Measurements from ENCODE around the gene LIPK. TPM values are rescaled to one million over a fixed set of nuclear protein-coding genes. Genes with fewer than 3 reads are reported as not detected.

LIPK gene
- total RNA-seq, 4 donors from 2014 or later, result not detected

GRCh38 chr10:88721392-88721791, 15.3 kb downstream of the LIPK start:
- TF ChIP-seq, protein P1, sequence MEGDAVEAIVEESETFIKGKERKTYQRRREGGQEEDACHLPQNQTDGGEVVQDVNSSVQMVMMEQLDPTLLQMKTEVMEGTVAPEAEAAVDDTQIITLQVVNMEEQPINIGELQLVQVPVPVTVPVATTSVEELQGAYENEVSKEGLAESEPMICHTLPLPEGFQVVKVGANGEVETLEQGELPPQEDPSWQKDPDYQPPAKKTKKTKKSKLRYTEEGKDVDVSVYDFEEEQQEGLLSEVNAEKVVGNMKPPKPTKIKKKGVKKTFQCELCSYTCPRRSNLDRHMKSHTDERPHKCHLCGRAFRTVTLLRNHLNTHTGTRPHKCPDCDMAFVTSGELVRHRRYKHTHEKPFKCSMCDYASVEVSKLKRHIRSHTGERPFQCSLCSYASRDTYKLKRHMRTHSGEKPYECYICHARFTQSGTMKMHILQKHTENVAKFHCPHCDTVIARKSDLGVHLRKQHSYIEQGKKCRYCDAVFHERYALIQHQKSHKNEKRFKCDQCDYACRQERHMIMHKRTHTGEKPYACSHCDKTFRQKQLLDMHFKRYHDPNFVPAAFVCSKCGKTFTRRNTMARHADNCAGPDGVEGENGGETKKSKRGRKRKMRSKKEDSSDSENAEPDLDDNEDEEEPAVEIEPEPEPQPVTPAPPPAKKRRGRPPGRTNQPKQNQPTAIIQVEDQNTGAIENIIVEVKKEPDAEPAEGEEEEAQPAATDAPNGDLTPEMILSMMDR (IDR thresholded peaks at IDR 0.05), result no peak
- TF ChIP-seq POLR2A (IDR thresholded peaks at IDR 0.05), result no peak
- no peaks in the 10 kb centered on the region for H3K27me3 ChIP-seq
- H3K36me3 ChIP-seq, result no peaks in the 10 kb centered on the region
- intact Hi-C loops (cut with DNase I; ENCODE audit: low total_unique reads), result no loop called here
- H3K9me3 ChIP-seq, result no peaks in the 10 kb centered on the region
- no peak overlapping the region for H3K27ac ChIP-seq
- no peaks in the 10 kb centered on the region for H3K4me1 ChIP-seq
- no peak overlapping the region for H3K4me3 ChIP-seq
- no peak for DNase-seq

DNA sequence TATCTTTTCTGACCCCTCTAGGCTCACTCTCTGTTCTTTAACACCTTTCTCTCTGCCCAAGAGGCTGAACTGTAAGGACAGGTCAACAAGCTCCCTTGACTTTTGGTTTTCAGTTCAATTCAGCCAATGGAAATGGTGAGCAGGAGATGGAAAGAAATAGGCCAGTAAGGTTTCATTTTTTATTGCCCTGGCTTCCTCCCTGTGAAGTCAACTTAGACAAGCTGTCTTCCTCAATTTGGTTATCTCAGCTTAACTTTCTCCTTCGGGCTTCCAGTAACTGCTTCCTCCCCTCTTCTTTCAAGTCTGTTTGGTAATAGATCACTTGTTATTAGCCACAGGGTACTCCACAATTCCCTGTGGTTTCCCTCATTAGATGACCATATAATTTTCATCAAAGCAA, 19.7 kb downstream of the LIPK start:
- H3K9me3 ChIP-seq, result no peaks in the 10 kb centered on the region
- H3K4me3 ChIP-seq, result no peak overlapping the region
- DNase-seq, result no peak
- H3K36me3 ChIP-seq, result no peaks in the 10 kb centered on the region
- intact Hi-C loops (cut with DNase I; ENCODE audit: low total_unique reads), result no loop called here
- H3K27me3 ChIP-seq, result no peaks in the 10 kb centered on the region
- TF ChIP-seq, protein P1 (IDR thresholded peaks at IDR 0.05), result no peak
- TF ChIP-seq POLR2A (IDR thresholded peaks at IDR 0.05), result no peak
- H3K4me1 ChIP-seq, result no peaks in the 10 kb centered on the region
- H3K27ac ChIP-seq, result no peak overlapping the region

DNA sequence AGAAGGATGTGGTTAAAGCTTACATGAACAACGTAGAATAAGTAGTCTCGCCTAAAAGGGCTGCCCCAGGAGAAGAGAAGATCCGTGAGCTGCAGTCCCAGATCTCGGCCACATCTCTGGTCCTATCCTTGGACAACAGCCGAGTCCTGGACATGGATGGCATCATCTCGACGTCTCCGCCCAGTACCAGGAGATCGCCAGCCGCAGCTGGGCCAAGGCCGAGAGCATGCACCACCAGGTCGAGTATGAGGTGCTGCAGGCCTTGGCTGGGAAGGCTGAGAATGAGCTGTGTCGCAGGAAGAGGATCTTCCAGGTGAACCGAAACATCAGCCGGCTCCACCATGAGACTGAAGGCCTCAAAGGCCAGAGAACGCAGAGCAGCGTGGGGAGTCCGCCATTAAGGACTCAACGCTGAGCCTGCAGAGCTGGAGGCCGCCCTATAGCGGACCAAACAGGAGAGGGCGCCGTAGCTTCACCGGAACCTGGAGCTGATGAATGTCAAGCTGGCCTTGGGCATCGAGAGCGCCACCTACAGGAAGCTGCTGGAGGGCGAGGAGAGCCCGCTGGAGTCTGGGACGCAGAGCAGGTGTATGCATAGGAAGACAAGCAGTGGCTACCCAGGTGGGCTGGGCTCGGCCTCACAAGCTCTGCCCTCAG, 22.2 kb downstream of the LIPK start:
- Histone ChIP-seq H3K27me3 (no peaks in the 10 kb centered on the region), H3K36me3 (no peaks in the 10 kb centered on the region), H3K9me3 (no peaks in the 10 kb centered on the region), H3K4me1 (no peaks in the 10 kb centered on the region), H3K4me3 (no peak overlapping the region), H3K27ac (no peak overlapping the region)
- no peak for TF ChIP-seq POLR2A (IDR thresholded peaks at IDR 0.05)
- TF ChIP-seq, protein P1 (IDR thresholded peaks at IDR 0.05), result no peak
- no peak for DNase-seq
- intact Hi-C loops (cut with DNase I; ENCODE audit: low total_unique reads), result no loop called here

DNA sequence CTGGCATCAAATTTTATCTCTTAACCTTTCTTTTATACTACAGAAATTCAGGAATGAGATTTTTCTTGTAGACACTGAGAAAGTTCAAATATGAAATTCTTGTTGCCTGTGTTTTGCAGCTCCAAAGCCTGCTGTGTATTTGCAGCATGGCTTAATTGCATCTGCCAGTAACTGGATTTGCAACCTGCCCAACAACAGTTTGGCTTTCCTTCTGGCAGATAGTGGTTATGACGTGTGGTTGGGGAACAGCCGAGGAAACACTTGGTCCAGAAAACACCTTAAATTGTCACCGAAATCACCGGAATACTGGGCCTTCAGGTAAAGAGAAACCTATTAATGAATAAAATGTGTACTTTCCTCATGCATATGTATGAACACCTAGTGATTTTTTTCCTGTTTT, 24.8 kb downstream of the LIPK start:
- intact Hi-C loops (cut with DNase I; ENCODE audit: low total_unique reads), result no loop called here
- H3K27me3 ChIP-seq, result no peaks in the 10 kb centered on the region
- no peak overlapping the region for H3K27ac ChIP-seq
- TF ChIP-seq, protein P1 (IDR thresholded peaks at IDR 0.05), result no peak
- no peak for TF ChIP-seq POLR2A (IDR thresholded peaks at IDR 0.05)
- DNase-seq, result no peak
- no peaks in the 10 kb centered on the region for H3K4me1 ChIP-seq
- no peak overlapping the region for H3K4me3 ChIP-seq
- H3K36me3 ChIP-seq, result no peaks in the 10 kb centered on the region
- H3K9me3 ChIP-seq, result no peaks in the 10 kb centered on the region

DNA sequence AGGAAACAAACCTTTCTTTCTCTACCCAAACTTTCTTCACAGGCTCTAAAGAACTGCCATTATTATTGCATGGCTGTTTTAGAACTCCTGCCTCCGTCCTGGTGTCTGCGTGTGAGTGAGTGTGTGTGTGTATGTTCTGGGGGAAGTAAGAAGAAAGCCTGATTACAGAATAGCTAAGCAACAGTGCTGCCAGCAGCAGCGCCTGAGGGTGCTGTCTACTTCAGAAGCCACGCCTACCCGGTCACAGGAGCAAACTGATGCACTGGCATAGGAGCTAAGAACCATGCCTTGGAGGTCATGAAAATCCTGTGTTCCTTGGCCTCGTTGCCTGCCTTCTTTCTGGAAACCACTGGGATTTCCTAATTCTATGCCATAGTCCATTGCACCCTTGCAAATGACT, 25.2 kb downstream of the LIPK start:
- Histone ChIP-seq H3K9me3 (no peaks in the 10 kb centered on the region), H3K27ac (no peak overlapping the region), H3K36me3 (no peaks in the 10 kb centered on the region), H3K4me3 (no peak overlapping the region), H3K4me1 (no peaks in the 10 kb centered on the region), H3K27me3 (no peaks in the 10 kb centered on the region)
- TF ChIP-seq, protein P1 (IDR thresholded peaks at IDR 0.05), result no peak
- TF ChIP-seq POLR2A (IDR thresholded peaks at IDR 0.05), result no peak
- intact Hi-C loops (cut with DNase I; ENCODE audit: low total_unique reads), result no loop called here
- no peak for DNase-seq
